A673 (cell line): ENCODE data around the gene HADHA. TPM values are rescaled to one million over a fixed set of nuclear protein-coding genes. Genes with fewer than 3 reads are reported as not detected.
A peak's percentile ranks its signal among the peaks of the same experiment; 100 is the strongest.

Source experiments
- BruUV-seq: library from RNA; stranded (reverse); fragments of 400-500 nt; replicated peaks from 2 replicates; lab custom pipeline; 2021; lab: Mats Ljungman, UMichigan
- CTCF ChIA-PET: fragments of 300-600 bp; sonication (Branson Sonifier 250); formaldehyde crosslinking; loops from one replicate; lab custom pipeline; 2022; ENCODE audit warnings: antibody characterized with exemption; lab: Charles Lee
- POLR2A ChIA-PET: fragments of 300-600 bp; sonication (Branson Sonifier 250); formaldehyde crosslinking; loops from one replicate; lab custom pipeline; 2022; ENCODE audit warnings: antibody characterized with exemption; ENCODE audit not compliant: low non-redundant PET; lab: Charles Lee
- DNase-seq: peaks from one replicate; pipeline ENCODE4 v3.0.0-alpha.2; 2015; ENCODE audit warnings: low spot score
- H3K27ac ChIP-seq: fragments of 200-600 bp; sonication (generic); 2 replicates; pipeline ENCODE4 v1.5.1; 2016; ENCODE audit warnings: mixed run types, low read depth, mild to moderate bottlenecking, mixed read lengths, antibody characterized with exemption, low read length; ENCODE audit not compliant: poor library complexity, severe bottlenecking
- H3K27me3 ChIP-seq: fragments of 200-600 bp; sonication (generic); replicated peaks from 2 replicates; pipeline ENCODE4 v1.6.1; 2017; ENCODE audit warnings: mixed run types, low read depth, mild to moderate bottlenecking, mixed read lengths, antibody characterized with exemption, low read length; ENCODE audit not compliant: insufficient read depth, poor library complexity
- H3K36me3 ChIP-seq: fragments of 200-600 bp; sonication (generic); 2 replicates; pipeline ENCODE4 v1.6.1; 2016; ENCODE audit warnings: mixed run types, mild to moderate bottlenecking, mixed read lengths, antibody characterized with exemption, low read length; ENCODE audit not compliant: insufficient read depth, poor library complexity, severe bottlenecking
- H3K4me1 ChIP-seq: fragments of 200-600 bp; sonication (generic); 2 replicates; pipeline ENCODE4 v1.6.1; 2017; ENCODE audit warnings: mixed run types, mild to moderate bottlenecking, mixed read lengths, antibody characterized with exemption, low read length; ENCODE audit not compliant: insufficient read depth, poor library complexity, severe bottlenecking
- H3K4me3 ChIP-seq: fragments of 200-600 bp; sonication (generic); 2 replicates; pipeline ENCODE4 v1.5.1; 2016; ENCODE audit warnings: low read depth, mixed run types, mild to moderate bottlenecking, mixed read lengths, low read length; ENCODE audit not compliant: poor library complexity, severe bottlenecking
- H3K9me3 ChIP-seq: fragments of 200-600 bp; sonication (generic); 2 replicates; pipeline ENCODE4 v1.6.1; 2016; ENCODE audit warnings: mixed run types, low read depth, mild to moderate bottlenecking, mixed read lengths, antibody characterized with exemption, low read length; ENCODE audit not compliant: poor library complexity, severe bottlenecking
- EZH2 ChIP-seq: fragments of 200-600 bp; sonication (generic); IDR thresholded peaks from 2 replicates; pipeline ENCODE4 v1.6.1; 2017; ENCODE audit warnings: borderline replicate concordance, low read depth, mild to moderate bottlenecking, mixed read lengths, antibody characterized with exemption, low read length; ENCODE audit not compliant: poor library complexity, severe bottlenecking
- intact Hi-C: fragments of 100-400 bp; cut with micrococcal nuclease; formaldehyde crosslinking; loops from one replicate; pipeline ENCODE4 v1.10.0; 2022; ENCODE audit not compliant: unreplicated experiment
- total RNA-seq: library from RNA; stranded (reverse); gene quantifications from 2 replicates; pipeline ENCODE4 v1.2.3, GENCODE V29; 2021
- TF ChIP-seq, protein P1 (sequence below): fragments of 300-800, 200-600 bp; sonication (generic); conservative IDR thresholded peaks from 2 replicates; pipeline ENCODE4 v1.5.1; 2017; ENCODE audit warnings: low read depth, mild to moderate bottlenecking, antibody characterized with exemption, low read length, moderate library complexity, mixed read lengths

The HADHA gene
- total RNA-seq, 1 experiment from 2014 or later, result 136 TPM

DNA sequence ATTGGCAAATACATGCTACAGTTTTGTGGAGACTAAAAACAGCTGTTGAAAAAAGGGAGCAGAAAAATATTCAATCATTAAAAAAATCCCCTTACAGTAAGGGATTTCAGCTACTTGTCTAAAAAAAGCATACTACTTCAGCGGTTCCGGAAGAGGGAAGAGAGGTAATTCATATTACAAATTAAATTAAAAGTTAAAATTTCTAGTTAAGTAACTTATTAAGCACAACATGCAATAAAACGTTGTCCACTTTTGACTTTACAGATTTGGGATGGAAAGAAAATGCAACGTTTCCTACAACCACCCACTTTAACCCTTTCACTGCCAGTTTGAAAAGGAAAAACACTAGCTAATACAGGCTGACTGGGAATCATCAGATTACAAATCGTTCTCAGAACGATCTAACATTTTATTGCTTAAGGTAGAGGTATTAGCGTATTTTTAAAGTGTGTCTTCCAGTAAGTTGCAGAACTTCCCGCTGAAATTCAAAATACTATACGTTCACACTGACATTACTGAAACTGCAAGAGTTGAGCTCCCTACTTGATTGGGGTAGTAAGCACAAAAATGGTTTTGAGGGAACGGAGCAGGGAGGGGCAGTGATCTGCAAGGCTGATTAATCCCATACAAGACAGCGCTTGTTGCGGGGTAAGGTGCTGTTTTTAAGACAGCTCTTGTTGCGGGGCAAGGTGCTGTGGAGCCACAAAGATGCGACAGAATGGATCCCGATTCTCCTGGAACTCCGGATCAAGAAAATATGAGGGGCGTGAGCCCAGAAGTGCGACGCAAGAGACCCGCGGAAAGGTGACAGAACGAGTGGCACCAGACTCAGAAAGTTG lies 743 bp downstream of the HADHA start:
- TF ChIP-seq, protein P1, sequence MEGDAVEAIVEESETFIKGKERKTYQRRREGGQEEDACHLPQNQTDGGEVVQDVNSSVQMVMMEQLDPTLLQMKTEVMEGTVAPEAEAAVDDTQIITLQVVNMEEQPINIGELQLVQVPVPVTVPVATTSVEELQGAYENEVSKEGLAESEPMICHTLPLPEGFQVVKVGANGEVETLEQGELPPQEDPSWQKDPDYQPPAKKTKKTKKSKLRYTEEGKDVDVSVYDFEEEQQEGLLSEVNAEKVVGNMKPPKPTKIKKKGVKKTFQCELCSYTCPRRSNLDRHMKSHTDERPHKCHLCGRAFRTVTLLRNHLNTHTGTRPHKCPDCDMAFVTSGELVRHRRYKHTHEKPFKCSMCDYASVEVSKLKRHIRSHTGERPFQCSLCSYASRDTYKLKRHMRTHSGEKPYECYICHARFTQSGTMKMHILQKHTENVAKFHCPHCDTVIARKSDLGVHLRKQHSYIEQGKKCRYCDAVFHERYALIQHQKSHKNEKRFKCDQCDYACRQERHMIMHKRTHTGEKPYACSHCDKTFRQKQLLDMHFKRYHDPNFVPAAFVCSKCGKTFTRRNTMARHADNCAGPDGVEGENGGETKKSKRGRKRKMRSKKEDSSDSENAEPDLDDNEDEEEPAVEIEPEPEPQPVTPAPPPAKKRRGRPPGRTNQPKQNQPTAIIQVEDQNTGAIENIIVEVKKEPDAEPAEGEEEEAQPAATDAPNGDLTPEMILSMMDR, result no peak
- no peak for TF ChIP-seq EZH2
- peak; percentile 48 for DNase-seq
- H3K4me3 ChIP-seq, result peak overlapping the region; percentile 87
- H3K27me3 ChIP-seq, result no peaks in the 10 kb centered on the region
- H3K4me1 ChIP-seq, result peaks cover 9% of the 10 kb centered on the region
- H3K36me3 ChIP-seq, result no peaks in the 10 kb centered on the region
- intact Hi-C loops, result no loop called here
- TSS peak; percentile 62 for BruUV-seq
- ChIA-PET CTCF (no interaction called here), POLR2A (interaction anchor here (0.6 to 0.7 kb wide), 2 partner anchors 262 to 532 kb away, joined by 3 to 4 read pairs; partner anchors contain the start of gene KIF3C)
- peak overlapping the region; percentile 98 for H3K27ac ChIP-seq
- H3K9me3 ChIP-seq, result no peaks in the 10 kb centered on the region

DNA sequence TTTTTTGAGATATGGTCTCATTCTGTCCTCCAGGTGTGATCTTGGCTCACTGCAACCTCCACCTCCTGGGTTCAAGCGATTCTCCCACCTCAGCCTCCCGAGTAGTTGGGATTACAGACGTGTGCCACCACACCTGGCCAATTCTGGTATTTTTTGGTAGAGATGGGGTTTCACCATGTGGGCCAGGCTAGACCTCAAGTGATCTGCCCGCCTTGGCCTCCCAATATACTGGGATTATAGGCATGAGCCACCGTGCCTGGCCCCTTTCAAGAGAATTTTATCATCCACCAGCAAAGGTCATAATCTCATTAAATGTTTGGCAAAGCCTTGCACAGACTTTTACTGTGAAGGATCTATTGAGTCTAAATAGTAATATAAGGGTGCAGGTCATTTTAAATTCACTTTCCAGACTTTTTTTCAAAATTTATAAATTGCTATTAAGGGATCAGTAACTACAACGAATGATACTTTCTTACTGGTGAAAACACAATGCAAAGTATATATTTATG lies 2.5 kb downstream of the HADHA start:
- H3K27me3 ChIP-seq, result no peaks in the 10 kb centered on the region
- no peaks in the 10 kb centered on the region for H3K9me3 ChIP-seq
- H3K27ac ChIP-seq, result peak overlapping the region; percentile 69
- no peak for TF ChIP-seq EZH2
- TF ChIP-seq, protein P1, result no peak
- H3K4me1 ChIP-seq, result peaks cover 9% of the 10 kb centered on the region
- H3K4me3 ChIP-seq, result peak overlapping the region; percentile 87
- intact Hi-C loops, result no loop called here
- CTCF ChIA-PET, result no interaction called here
- POLR2A ChIA-PET, result no interaction called here
- no TSS peak for BruUV-seq
- H3K36me3 ChIP-seq, result peaks cover 15% of the 10 kb centered on the region
- peak; percentile 14 for DNase-seq

DNA sequence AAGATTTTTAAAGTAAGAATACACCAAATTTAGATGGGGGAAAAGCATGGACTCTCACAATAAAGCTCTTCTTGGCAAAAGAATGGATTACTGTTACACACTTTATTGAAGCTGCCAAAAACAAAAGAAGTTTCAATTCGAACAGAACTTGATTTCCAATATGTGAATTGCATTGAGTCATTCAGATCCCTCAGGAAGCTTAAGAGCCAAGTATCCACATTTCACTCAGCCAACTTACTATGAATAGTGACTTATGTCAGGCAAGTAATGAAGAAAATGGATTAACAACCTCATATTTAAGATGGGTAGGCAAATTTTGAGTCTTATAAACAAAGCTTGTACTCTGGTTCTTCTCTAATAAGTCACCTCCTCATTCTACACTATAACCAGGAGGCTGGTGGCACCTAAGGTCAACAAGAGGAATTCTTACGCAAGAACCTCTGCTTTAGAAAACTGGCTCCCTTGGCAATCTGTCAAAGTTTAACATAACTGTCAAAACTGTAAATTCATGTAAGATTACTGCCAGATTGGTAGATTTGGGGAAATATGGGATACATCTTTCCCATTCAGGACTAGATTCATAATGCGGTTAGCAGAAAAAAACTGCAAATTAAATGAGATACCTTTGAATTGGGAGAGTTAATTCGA lies 6.0 kb downstream of the HADHA start:
- intact Hi-C loops, result no loop called here
- H3K27me3 ChIP-seq, result no peaks in the 10 kb centered on the region
- no peak overlapping the region for H3K4me3 ChIP-seq
- ChIA-PET POLR2A (no interaction called here), CTCF (no interaction called here)
- TF ChIP-seq, protein P1, result no peak
- TF ChIP-seq EZH2, result no peak
- DNase-seq, result no peak
- BruUV-seq, result no TSS peak
- peaks cover 51% of the 10 kb centered on the region for H3K36me3 ChIP-seq
- H3K27ac ChIP-seq, result no peak overlapping the region
- H3K9me3 ChIP-seq, result no peaks in the 10 kb centered on the region
- H3K4me1 ChIP-seq, result peaks cover 9% of the 10 kb centered on the region
